UCSD-AML1 (cell line): Measurements from ENCODE around the gene WDHD1.
"Not testable (repeated sequence)": the region's sequence is repeated elsewhere in the genome, so short reads cannot be mapped to it uniquely, and the experiment has no call there.

Experiments
- DNase-seq: peaks from one replicate; lab custom pipeline; 2025; ENCODE audit not compliant: unreplicated experiment; lab: John Stamatoyannopoulos, UW

WDHD1 gene

GRCh38 chr14:55047301-55048053 lies 20.6 kb upstream of the WDHD1 start:
- DNase-seq = no peak

- no peak for DNase-seq
Observed at GRCh38 chr14:55045087-55045486, 18.2 kb upstream of the WDHD1 start.

DNA sequence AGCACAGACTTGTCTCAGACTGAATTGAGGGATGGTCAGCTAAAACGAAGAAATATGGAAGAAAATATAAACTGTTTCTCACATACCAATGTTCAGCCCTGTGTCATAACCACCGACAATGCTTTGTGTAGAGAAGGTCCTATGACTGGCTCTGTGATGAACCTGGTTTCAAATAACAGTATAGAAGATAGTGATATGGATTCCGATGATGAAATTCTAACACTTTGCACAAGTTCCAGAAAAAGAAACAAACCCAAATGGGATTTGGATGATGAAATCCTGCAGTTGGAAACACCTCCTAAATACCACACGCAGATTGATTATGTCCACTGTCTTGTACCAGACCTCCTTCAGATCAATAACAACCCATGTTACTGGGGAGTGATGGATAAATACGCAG lies 16.6 kb upstream of the WDHD1 start:
- no peak for DNase-seq

GRCh38 chr14:55038708-55039107 lies 11.8 kb upstream of the WDHD1 start:
- DNase-seq = no peak

- DNase-seq = not testable (repeated sequence)
Observed at GRCh38 chr14:55037995-55038394, 11.1 kb upstream of the WDHD1 start.

DNA sequence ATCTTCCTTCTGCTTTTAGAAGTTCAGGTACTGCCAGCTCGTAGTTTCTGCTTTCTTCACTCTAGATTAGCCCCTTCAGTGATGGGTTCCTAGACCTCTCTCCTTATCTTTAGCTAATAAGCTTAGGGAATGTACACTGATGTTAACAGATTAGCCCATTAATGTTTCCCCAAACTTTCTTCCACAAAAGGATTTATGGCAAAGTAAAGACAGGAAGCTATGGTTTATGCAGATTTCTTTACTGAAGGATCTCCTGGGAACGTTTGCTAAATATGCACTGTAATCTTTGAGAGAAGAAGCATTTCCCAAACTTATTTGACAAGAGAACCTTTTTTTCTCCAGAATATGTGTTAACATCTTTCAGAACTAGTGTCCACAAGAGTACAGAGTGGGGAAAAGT lies 4.3 kb upstream of the WDHD1 start:
- no peak for DNase-seq

- no peak for DNase-seq
Observed at GRCh38 chr14:55028476-55028875, 1.6 kb upstream of the WDHD1 start.

DNA sequence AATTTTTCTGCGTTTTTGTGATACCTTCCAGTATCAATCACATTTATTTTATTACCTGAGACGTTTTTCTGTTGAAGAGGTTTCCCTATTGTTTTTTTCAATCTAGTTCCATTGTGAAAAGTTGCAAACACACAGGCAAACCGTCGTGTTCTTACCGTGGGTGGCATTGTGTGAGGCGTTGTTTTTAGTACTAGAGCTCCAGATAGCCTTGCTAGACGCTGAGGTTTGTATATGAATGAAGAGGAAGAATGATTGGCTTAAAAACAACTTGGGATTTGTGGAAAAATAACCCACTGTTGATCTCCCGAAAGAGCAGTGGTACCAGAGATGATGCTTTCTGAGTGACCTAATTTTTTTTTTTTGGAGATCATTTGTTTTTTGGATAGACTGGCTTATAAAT lies 1.2 kb upstream of the WDHD1 start:
- DNase-seq = no peak

- no peak for DNase-seq
Observed at GRCh38 chr14:55026441-55026792, 482 bp downstream of the WDHD1 start.

DNA sequence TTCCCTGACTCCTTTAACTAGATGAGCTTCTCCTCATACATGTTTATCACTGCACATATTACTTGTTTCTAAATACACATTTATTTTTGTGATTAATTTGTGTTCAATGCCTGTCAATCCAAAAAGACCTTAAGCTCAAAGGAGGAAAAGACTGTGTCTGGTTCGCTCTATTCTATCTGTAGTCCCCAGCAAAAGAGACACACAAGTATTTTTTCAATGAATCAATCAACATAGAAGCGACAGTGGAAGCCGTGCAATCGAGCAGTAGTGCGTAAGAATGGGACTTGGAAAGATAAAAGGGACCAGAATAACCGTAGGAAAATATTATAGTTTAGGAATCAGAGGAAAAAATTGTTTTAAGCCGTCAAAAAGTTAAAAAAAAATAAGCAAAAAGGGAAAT lies 951 bp downstream of the WDHD1 start:
- DNase-seq = no peak

- DNase-seq = not testable (repeated sequence)
Observed at GRCh38 chr14:55024365-55024764, 2.5 kb downstream of the WDHD1 start.

- no peak for DNase-seq
Observed at GRCh38 chr14:55019968-55020554, 6.8 kb downstream of the WDHD1 start.

- DNase-seq = no peak
Observed at GRCh38 chr14:55015006-55015405, 11.9 kb downstream of the WDHD1 start.

DNA sequence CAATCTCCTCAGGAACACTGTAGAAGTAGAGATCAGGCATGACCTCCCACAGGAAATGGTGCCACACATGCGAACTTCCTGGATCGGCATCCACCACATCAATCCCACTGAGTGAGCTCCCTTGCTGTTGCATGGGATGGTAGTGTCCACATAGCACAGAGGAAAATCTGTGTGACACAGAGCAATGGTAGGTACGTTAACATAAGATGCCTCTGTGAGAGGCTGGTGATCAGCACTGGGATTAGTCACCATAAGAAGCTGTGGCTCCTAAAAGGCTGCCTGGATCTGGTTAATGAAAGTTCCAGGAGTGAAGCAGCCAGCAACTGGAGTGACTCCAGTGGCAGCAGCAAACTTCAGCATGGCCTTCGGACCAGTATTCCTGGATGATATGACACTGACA lies 21.8 kb downstream of the WDHD1 start:
- DNase-seq = peak; percentile 27

DNA sequence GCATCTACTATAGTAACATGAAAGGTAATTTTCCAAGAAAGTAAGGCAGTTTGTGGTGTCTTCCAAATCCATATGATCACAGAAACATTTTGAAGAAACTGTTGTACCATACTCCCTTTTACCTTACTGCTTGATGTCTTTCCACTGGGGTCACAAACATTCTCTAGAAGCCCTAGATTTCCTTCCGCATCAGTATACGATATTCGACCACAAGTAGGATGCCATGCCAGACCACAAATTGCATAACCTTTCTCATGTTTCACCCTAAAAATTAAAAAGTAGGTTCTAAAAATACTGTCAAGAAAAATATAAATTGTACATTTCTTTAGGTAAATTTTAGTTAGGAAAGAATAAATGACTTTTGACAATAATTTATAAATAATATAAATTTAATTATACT lies 26.5 kb downstream of the WDHD1 start:
- no peak for DNase-seq

DNA sequence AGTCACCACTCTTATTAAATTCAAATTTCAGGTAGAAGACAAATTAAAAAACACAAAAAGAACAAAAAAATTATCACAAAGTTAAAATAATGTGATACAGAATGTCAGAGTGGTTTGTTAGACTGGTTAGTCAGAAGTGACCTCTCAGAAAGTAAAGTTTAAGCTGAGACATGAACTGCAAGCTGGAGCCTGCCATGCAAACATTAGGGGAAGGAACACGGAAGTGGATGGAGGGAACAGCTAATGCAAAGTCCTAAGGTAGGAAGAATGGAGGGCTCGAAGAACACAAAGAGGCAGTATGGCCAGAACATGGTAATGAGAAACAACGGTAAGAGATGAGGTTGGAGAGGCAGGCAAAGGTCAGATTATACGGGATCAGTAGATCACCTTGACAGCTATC lies 41.7 kb downstream of the WDHD1 start:
- DNase-seq = no peak

DNA sequence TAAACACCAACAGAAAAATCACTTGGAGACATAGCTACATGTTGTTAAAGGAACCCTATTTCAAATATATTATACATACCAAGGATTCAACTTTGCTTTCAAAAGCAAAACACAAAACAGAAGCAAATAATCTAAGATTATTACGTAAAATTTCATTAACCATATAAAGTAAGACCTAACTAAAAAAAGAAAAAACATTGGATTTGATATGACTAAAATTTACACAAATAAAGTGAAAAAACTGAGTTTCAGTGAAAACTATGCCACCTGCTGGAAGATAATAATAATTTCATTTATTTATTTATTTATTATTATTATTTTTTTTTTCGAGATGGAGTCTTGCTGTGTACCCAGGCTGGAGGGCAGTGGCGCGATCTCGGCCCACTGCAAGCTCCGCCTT lies 45.2 kb downstream of the WDHD1 start:
- DNase-seq = no peak

DNA sequence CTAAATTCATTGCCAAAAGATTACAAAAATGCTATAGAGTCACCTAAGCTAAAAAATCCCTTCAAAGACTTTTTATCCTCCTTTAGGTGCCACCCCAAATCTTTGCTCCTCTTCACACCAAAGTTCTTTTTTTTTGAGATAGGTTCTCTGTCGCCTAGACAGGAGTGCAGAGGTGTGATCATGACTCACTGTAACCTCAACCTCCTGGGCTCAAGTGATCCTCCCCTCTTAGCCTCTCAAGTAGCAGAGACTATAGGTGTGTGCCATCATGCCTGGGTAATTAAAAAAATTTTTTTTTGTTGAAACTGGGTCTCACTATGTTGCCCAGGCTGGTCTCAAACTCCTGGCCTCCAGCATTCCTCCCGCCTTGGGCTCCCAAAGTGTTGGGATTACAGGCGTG lies 47.9 kb downstream of the WDHD1 start:
- no peak for DNase-seq

GRCh38 chr14:54976316-54976715 lies 50.6 kb downstream of the WDHD1 start:
- DNase-seq = no peak

DNA sequence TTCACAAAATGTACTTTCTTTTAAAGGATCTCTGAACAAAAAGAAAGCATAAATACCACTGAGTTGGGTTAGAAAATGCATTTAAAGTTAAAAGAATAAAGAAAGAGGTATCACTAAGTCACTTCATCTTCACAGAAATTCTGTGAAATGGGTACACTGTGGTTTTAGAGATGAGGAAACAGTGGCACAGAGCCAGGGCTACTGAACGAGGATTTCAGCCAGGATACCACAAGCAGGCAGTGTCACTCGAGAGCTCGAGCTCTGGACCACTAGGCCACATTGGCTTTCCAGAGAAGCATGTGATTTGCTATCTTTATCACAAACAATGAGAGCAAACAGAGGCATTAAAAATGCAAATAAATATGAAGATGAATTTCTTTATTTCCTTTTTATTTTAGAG lies 51.0 kb downstream of the WDHD1 start:
- no peak for DNase-seq

- DNase-seq = no peak
Observed at GRCh38 chr14:54974788-54975414, 52.0 kb downstream of the WDHD1 start.

GRCh38 chr14:54967496-54967895 lies 59.4 kb downstream of the WDHD1 start:
- no peak for DNase-seq

- no peak for DNase-seq
Observed at GRCh38 chr14:54955143-54955542, 71.8 kb downstream of the WDHD1 start.
